ENCODE results near the gene GSTA2.
"Not testable (repeated sequence)": the region's sequence is repeated elsewhere in the genome, so short reads cannot be mapped to it uniquely, and the experiment has no call there.

The GSTA2 gene

GRCh38 chr6:52712136-52712535 is 51.1 kb downstream of the GSTA2 start:
- TF ChIP-seq, protein P1, sequence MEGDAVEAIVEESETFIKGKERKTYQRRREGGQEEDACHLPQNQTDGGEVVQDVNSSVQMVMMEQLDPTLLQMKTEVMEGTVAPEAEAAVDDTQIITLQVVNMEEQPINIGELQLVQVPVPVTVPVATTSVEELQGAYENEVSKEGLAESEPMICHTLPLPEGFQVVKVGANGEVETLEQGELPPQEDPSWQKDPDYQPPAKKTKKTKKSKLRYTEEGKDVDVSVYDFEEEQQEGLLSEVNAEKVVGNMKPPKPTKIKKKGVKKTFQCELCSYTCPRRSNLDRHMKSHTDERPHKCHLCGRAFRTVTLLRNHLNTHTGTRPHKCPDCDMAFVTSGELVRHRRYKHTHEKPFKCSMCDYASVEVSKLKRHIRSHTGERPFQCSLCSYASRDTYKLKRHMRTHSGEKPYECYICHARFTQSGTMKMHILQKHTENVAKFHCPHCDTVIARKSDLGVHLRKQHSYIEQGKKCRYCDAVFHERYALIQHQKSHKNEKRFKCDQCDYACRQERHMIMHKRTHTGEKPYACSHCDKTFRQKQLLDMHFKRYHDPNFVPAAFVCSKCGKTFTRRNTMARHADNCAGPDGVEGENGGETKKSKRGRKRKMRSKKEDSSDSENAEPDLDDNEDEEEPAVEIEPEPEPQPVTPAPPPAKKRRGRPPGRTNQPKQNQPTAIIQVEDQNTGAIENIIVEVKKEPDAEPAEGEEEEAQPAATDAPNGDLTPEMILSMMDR (conservative IDR thresholded peaks at IDR 0.05; ENCODE audit: low read depth, low read length) = no peak
- H3K4me3 ChIP-seq (ENCODE audit: low read depth, low read length) = no peak overlapping the region
- peak; percentile 2 for DNase-seq (ENCODE audit: low read depth)

DNA sequence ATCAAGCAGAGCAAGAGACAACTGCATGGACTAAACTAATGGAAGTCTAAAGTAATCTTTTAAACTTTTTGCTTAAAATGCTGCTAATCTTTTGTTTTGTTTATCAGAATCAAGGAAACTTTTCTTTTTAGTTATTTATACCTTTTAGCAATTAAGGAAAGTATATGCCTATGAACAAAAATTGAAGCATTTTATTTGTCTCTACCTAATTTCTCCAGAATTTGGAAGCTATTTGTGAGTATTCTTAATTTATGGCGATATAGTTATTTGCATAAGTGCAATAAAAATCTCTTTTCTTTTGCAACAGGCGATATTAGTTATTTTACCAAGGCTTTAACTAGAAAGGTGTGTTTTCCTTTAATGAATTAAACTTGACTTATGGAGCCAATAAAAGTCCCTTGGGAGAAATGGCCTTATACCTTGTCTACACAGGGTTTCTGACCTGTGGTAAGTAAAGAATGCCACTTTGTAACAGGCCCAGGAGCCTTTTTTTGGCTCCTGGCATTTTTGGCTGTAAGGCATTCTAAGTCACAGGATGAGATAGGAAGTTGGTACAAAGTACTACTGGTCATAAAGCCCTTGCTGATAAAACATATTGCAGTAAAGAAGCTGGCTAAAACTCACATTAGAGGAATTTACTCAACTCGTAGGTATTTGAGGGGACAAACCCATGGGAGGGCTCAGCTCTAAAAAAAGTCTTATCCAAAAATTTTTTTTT is 55.2 kb downstream of the GSTA2 start:
- TF ChIP-seq, protein P1 (conservative IDR thresholded peaks at IDR 0.05; ENCODE audit: low read depth, low read length) = no peak
- DNase-seq (ENCODE audit: low read depth) = no peak
- no peak overlapping the region for H3K4me3 ChIP-seq (ENCODE audit: low read depth, low read length)

DNA sequence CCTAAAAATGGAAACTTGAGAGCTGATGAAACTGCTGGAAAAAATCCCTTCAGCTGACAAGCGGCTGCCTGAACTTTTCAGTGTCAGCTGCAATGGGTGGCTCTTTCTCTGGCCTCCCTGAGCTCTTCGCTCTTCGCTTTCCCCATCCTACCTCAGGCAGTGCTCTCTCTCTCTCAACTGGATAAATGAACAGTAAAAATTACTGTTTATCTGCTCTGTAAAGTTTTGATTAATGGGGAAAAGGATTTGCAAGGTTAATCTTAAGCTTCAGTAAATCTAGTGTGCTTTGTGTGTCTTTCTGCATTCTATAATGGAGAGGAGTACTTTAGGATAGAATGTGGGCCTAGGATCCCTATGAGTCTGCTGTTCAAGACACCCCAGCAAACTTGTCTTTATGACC is 57.3 kb downstream of the GSTA2 start:
- no peak for DNase-seq (ENCODE audit: low read depth)
- H3K4me3 ChIP-seq (ENCODE audit: low read depth, low read length) = no peak overlapping the region
- TF ChIP-seq, protein P1 (conservative IDR thresholded peaks at IDR 0.05; ENCODE audit: low read depth, low read length) = no peak

- not testable (repeated sequence) for DNase-seq (ENCODE audit: low read depth); H3K4me3 ChIP-seq (ENCODE audit: low read depth, low read length)
These were observed 58.3 kb downstream of the GSTA2 start for GRCh38 chr6:52704781-52705502.

- TF ChIP-seq, protein P1 (conservative IDR thresholded peaks at IDR 0.05; ENCODE audit: low read depth, low read length) = no peak
- DNase-seq (ENCODE audit: low read depth) = no peak
- H3K4me3 ChIP-seq (ENCODE audit: low read depth, low read length) = no peak overlapping the region
These were observed 59.2 kb downstream of the GSTA2 start for GRCh38 chr6:52704060-52704459.

All from choroid plexus epithelial cell (primary cell).